Measurements from ENCODE around the gene DSP. TPM values are rescaled to one million over a fixed set of nuclear protein-coding genes. Genes with fewer than 3 reads are reported as not detected.

The DSP gene, protein sequence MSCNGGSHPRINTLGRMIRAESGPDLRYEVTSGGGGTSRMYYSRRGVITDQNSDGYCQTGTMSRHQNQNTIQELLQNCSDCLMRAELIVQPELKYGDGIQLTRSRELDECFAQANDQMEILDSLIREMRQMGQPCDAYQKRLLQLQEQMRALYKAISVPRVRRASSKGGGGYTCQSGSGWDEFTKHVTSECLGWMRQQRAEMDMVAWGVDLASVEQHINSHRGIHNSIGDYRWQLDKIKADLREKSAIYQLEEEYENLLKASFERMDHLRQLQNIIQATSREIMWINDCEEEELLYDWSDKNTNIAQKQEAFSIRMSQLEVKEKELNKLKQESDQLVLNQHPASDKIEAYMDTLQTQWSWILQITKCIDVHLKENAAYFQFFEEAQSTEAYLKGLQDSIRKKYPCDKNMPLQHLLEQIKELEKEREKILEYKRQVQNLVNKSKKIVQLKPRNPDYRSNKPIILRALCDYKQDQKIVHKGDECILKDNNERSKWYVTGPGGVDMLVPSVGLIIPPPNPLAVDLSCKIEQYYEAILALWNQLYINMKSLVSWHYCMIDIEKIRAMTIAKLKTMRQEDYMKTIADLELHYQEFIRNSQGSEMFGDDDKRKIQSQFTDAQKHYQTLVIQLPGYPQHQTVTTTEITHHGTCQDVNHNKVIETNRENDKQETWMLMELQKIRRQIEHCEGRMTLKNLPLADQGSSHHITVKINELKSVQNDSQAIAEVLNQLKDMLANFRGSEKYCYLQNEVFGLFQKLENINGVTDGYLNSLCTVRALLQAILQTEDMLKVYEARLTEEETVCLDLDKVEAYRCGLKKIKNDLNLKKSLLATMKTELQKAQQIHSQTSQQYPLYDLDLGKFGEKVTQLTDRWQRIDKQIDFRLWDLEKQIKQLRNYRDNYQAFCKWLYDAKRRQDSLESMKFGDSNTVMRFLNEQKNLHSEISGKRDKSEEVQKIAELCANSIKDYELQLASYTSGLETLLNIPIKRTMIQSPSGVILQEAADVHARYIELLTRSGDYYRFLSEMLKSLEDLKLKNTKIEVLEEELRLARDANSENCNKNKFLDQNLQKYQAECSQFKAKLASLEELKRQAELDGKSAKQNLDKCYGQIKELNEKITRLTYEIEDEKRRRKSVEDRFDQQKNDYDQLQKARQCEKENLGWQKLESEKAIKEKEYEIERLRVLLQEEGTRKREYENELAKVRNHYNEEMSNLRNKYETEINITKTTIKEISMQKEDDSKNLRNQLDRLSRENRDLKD (N-terminal part only)
- 20.1 TPM for total RNA-seq (2021; ENCODE audit: unreplicated experiment)
- polyA plus RNA-seq (2012; ENCODE audit: insufficient read length), result 9.9 TPM
- Bru-seq, nascent RNA, result percentile 64 among the genes with signal in this experiment
- BruChase-seq, experiment 1, labeled RNA remaining after a 2-hour chase, result percentile 70 among the genes with signal in this experiment
- percentile 87 among the genes with signal in this experiment for BruChase-seq, experiment 2, labeled RNA remaining after a 6-hour chase
- long read RNA-seq, full-length matches to known transcripts, result 14 of 50 reads
- long read RNA-seq, partial matches to known transcripts, result 35 of 50 reads
- long read RNA-seq, other reads (novel, unspliced or antisense), result 1 of 50 reads

GRCh38 chr6:7541175-7542064 is at the start of gene DSP:
Gene DSP (plus strand): TSS chr6:7541671. CDS start chr6:7541916, 245 bp downstream.
- intact Hi-C loops (cut with micrococcal nuclease; ENCODE audit: unreplicated experiment), result no loop called here
- peak within 1 kb of the TSS; percentile 50 to 61 for H3K4me3 ChIP-seq (ENCODE audit: low read depth in 2 of 2, low read length in 2 of 2)
- ChIA-PET CTCF (no interaction called here), POLR2A (no interaction called here)
- no peaks in the 10 kb centered on the region for H3K9me3 ChIP-seq (ENCODE audit: control insufficient read depth, insufficient read depth, low read depth, low read length)
- peaks cover 2% of the 10 kb centered on the region; the same call in 1 of the 2 replicates for H3K36me3 ChIP-seq (ENCODE audit: control insufficient read depth, insufficient read depth, low read length)
- in situ Hi-C loops (cut with HindIII; ENCODE audit: low pct_unique_long_range_greater_than_20kb, low sequenced_read_pairs), result no loop called here
- peak; percentile 78 for ATAC-seq
- H3K27me3 ChIP-seq (ENCODE audit: control insufficient read depth, insufficient read depth, low read length), result peaks cover 29% of the 10 kb centered on the region
- H3K4me1 ChIP-seq (ENCODE audit: control insufficient read depth, insufficient read depth, low read length), result peaks cover 4% of the 10 kb centered on the region
- no peak for DNase-seq (ENCODE audit: low read depth, low spot score)
- peak within 1 kb of the TSS; percentile 15; the same call in 1 of the 2 replicates for H3K27ac ChIP-seq (ENCODE audit: low read length)
- TF ChIP-seq POLR2AphosphoS5 (IDR thresholded peaks at IDR 0.05; ENCODE audit: low read depth, low read length), result no peak
- TF ChIP-seq TCF7L2 (IDR thresholded peaks at IDR 0.05; ENCODE audit: low read depth, low read length), result no peak
- TF ChIP-seq REST (IDR thresholded peaks at IDR 0.05; ENCODE audit: insufficient read depth in 1 of 2, low read depth in 2 of 2, low read length in 1 of 2), result no peak
- no TSS peak for BruUV-seq (replicated peaks)

GRCh38 chr6:7493866-7494265 is 47.6 kb upstream of the DSP start:
- ChIA-PET POLR2A (no interaction called here), CTCF (no interaction called here)

More at GRCh38 chr6:7493866-7494265, 47.6 kb upstream of the DSP start:
- no peak overlapping the region for H3K4me3 ChIP-seq (ENCODE audit: low read depth in 2 of 2, low read length in 2 of 2)
- BruUV-seq (replicated peaks), result no TSS peak
- ATAC-seq, result no peak
- intact Hi-C loops (cut with micrococcal nuclease; ENCODE audit: unreplicated experiment) (no loop called here), in situ Hi-C loops (cut with HindIII; ENCODE audit: low pct_unique_long_range_greater_than_20kb, low sequenced_read_pairs) (no loop called here)
- H3K27ac ChIP-seq (ENCODE audit: low read length), result no peak overlapping the region
- peaks cover 17% of the 10 kb centered on the region; the same call in 1 of the 2 replicates for H3K27me3 ChIP-seq (ENCODE audit: control insufficient read depth, insufficient read depth, low read length)
- no peak for DNase-seq (ENCODE audit: low read depth, low spot score)
- H3K9me3 ChIP-seq (ENCODE audit: control insufficient read depth, insufficient read depth, low read depth, low read length), result no peaks in the 10 kb centered on the region
- TF ChIP-seq CTCF (IDR thresholded peaks at IDR 0.05) (no peak), POLR2AphosphoS5 (IDR thresholded peaks at IDR 0.05; ENCODE audit: low read depth, low read length) (no peak), SIN3A (IDR thresholded peaks at IDR 0.05; ENCODE audit: borderline replicate concordance, insufficient read depth, low read depth, low read length) (no peak), REST (IDR thresholded peaks at IDR 0.05; ENCODE audit: insufficient read depth in 1 of 2, low read depth in 2 of 2, low read length in 1 of 2) (no peak), TCF7L2 (IDR thresholded peaks at IDR 0.05; ENCODE audit: low read depth, low read length) (no peak)
- no peaks in the 10 kb centered on the region for H3K36me3 ChIP-seq (ENCODE audit: control insufficient read depth, insufficient read depth, low read length)
- no peaks in the 10 kb centered on the region for H3K4me1 ChIP-seq (ENCODE audit: control insufficient read depth, insufficient read depth, low read length)

Measured in Panc1 (cell line).